ENCODE results near the gene RAB35. TPM values are rescaled to one million over a fixed set of nuclear protein-coding genes. Genes with fewer than 3 reads are reported as not detected.

The RAB35 gene
- total and polyA plus RNA-seq, 2 of the 4 experiments (the other 2 are of a cell fraction), result 32.6 to 49.6 TPM

DNA sequence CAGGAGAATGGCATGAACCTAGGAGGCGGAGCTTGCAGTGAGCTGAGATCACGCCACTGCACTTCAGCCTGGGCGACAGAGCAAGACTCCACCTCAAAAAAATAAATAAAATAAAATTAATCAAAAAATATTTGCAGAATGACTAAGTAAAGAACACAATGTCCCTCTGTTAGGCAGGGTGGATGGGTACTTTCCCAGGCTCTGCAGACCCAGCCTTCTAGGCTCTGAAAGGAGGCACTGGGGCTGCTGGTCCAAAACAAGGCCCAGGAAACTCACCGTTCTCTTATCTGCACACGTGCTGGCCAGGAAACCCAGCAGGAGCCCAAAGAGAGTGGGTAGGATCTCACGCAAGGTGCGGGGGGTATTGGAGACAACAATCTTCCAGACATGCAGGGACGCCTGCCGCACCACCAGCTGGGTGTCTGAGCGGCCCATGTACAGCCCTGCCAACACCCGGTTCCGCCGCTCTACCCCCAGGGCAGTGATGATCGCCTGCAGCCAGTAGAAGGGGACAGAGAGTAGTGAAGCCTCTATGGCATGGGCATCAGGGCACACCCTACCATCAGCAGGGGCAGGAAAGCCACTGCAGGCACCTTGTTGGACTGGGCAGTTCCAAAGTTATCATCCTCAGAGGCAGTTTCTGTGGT lies 25.8 kb upstream of the RAB35 start:
- Histone ChIP-seq H4K20me1 (ENCODE audit: insufficient read depth, low read length) (peaks cover 19% of the 10 kb centered on the region), H2AK5ac (ENCODE audit: low read depth, low read length) (no peak overlapping the region), H4K5ac (ENCODE audit: low read depth, low read length) (no peak overlapping the region), H2BK20ac (ENCODE audit: low read depth, low read length) (no peak overlapping the region), H2BK5ac (ENCODE audit: low read depth, low read length, poor library complexity, severe bottlenecking) (peak overlapping the region; percentile 8), H3K23ac (ENCODE audit: low read depth, low read length) (no peak overlapping the region), H3K27me3 (ENCODE audit: control insufficient read depth, insufficient read depth, low read length) (no peaks in the 10 kb centered on the region), H3K4ac (ENCODE audit: low read depth, low read length) (no peak overlapping the region), H3K36me3 (ENCODE audit: control insufficient read depth, insufficient read depth, low read length) (peaks cover 82% of the 10 kb centered on the region), H2BK120ac (ENCODE audit: low read depth, low read length) (0 out of 2 replicates have a peak overlapping the region, but pooled peaks have one; percentile 15), H2AK9ac (replicated peaks; ENCODE audit: low read depth, low read length, poor library complexity) (peak overlapping the region; percentile 81), H3K9me1 (ENCODE audit: insufficient read depth, low read length) (peaks cover 28% of the 10 kb centered on the region), H3K27ac (ENCODE audit: insufficient read depth, low read length) (no peak overlapping the region), H3K79me1 (ENCODE audit: low read depth in 1 of 2, low read length in 2 of 2) (peaks cover 17 to 46% of the 10 kb centered on the region in 2 experiments), H3K14ac (replicated peaks; ENCODE audit: low read depth, low read length) (no peak overlapping the region; the same call in 1 of the 2 replicates), H4K91ac (ENCODE audit: insufficient read depth, low read depth, low read length) (no peak overlapping the region), H3K18ac (ENCODE audit: low read depth, low read length) (no peak overlapping the region), H3K9ac (ENCODE audit: low read depth, low read length) (no peak overlapping the region), H3K56ac (ENCODE audit: extremely low read depth, insufficient read depth, low read length) (no peak overlapping the region), H3K9me3 (ENCODE audit: control insufficient read depth, insufficient read depth, low read length) (no peaks in the 10 kb centered on the region), H4K8ac (ENCODE audit: low read depth in 2 of 2, low read length in 2 of 2) (no peak overlapping the region), H2BK15ac (ENCODE audit: low read depth, low read length) (no peak overlapping the region), H3K4me2 (ENCODE audit: low read depth, low read length) (no peak overlapping the region), H3K4me1 (ENCODE audit: control insufficient read depth, insufficient read depth, low read length) (peaks cover 11% of the 10 kb centered on the region), H3K4me3 (ENCODE audit: insufficient read depth, low read depth, low read length) (no peak overlapping the region), H2AFZ (replicated peaks; ENCODE audit: low read length, poor library complexity) (peak overlapping the region; percentile 63)
- ChIA-PET POLR2A (ENCODE audit: unreplicated experiment) (no interaction called here), CTCF (no interaction called here)
- intact Hi-C loops (cut with micrococcal nuclease), result loop anchor here (5.0 kb wide), 1 partner anchor 35 kb away; no protein-coding TSS in a partner anchor
- 100% methylated on average over 2 of the region's 14 CpGs; no CpG with 5 or more reads in 1 of the 2 experiments for WGBS, 2 experiments (ENCODE audit: extremely low coverage in 2 of 2, insufficient read length in 1 of 2)
- TF ChIP-seq SMC3 (IDR thresholded peaks at IDR 0.05; ENCODE audit: low read depth, low read length) (no peak), FOS (IDR thresholded peaks at IDR 0.05; ENCODE audit: low read depth, low read length) (no peak), MXI1 (IDR thresholded peaks at IDR 0.05; ENCODE audit: borderline replicate concordance, low read depth, low read length) (no peak), MAZ (IDR thresholded peaks at IDR 0.05; ENCODE audit: borderline replicate concordance, low read depth, low read length) (no peak), RFX5 (IDR thresholded peaks at IDR 0.05; ENCODE audit: low read depth, low read length) (no peak), CEBPB (IDR thresholded peaks at IDR 0.05; ENCODE audit: low read depth, low read length) (no peak), NFE2L2 (IDR thresholded peaks at IDR 0.05; ENCODE audit: low read depth, low read length) (no peak), BHLHE40 (IDR thresholded peaks at IDR 0.05; ENCODE audit: low read depth, low read length) (no peak), CHD1 (IDR thresholded peaks at IDR 0.05; ENCODE audit: low read depth, low read length) (no peak)
- in situ Hi-C loops (cut with MboI; ENCODE audit: low sequenced_read_pairs), result loop anchor here (5.0 kb wide), 1 partner anchor 40 kb away; no protein-coding TSS in a partner anchor
- ATAC-seq (ENCODE audit: low read depth), result 0 out of 2 replicates have a peak, but pooled peaks have one; percentile 9
- BruUV-seq (replicated peaks), result no TSS peak
- DNase-seq, result peak; percentile 46
- dilution Hi-C loops (cut with HindIII; ENCODE audit: low sequenced_read_pairs, unreplicated experiment), result no loop called here

Measured in IMR-90 (cell line).